ENCODE results near the gene IFT43.

The IFT43 gene

DNA sequence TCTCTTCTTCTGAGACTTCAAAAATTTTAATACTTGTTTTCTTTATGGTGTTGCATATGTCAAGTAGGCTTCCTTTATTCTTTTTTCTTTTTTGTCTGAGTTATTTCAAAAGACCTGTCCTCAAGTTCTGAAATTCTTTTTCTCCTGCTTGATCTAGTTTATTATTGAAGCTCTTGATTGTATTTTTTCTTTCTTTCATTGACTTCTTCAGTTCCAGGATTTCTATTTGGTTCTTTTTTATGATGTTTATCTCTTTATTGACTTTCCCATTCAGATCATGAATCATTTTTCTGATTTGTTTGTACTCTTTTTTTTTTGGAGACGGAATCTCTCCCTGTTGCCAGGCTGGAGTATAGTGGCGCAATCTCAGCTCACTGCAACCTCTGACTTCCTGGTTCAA lies 34.1 kb downstream of the IFT43 start:
- no peak for DNase-seq

DNA sequence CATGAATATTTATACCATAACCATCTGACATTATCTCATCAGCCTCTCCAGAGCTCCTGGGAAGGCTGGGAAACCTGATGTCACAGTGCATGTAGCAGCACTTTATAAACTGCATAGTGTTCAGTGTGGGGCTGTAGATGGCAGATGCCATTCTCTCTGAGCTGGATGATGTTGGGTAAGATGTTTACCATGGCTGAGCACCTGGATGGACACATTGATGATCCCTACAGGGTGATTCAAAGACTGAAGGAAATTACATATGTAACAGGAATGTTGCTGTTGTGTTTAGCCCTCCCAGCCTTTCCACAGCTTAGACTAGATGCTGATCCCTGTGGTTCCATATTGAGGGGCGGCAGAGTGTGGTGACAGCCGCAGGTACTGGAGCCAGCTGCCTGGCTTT lies 37.4 kb downstream of the IFT43 start:
- no peak for DNase-seq

DNA sequence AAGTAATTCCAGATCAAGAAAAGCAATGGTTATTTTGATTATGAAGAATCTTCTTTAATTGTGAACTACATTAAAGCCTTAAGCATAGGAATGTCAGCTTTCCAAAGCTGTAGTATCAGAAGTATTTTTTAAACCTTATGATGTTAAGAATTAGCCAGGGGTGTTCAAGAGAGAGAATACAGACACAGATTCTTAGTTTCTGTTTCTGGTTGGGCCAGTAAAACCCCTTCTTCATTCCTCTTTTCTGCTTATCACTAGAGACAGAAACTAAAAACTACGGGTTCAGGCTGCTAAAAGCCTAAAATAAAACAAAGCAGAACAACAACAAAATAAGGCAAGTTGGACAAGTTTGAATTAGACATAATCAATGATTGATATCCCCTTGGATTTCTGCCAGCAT lies 38.2 kb downstream of the IFT43 start:
- DNase-seq, result no peak

DNA sequence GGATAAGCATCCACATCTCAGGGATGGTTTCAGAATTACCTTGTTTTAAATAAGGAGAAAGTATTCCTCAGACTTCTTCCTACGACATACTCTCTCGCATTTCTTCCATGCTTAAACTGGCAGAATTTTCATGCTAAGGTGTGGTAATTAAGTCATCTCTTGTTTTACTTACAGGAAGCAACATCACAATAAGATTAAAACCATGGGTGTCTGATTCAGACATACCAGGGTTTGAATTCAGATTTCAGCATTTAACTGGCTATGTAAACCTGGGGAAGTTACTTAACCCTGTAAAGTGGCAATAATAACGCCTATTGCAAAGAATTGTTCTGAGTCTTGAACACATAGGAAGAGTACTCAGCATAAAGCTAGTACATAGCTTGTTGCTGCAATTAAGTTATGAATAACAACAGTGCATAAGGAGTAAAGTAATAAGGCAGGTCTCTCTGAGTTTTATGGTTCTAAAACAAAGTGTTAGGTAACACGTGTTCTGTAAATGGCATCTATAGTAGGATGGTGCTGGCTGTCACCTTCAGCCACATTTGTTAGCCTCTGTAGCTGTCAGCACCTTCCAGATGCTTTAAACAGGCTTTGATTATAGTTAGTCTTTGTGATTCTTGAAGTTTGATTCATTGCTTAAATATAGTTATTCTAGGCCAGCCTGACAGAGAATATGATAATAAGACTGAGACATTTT lies 38.8 kb downstream of the IFT43 start:
- DNase-seq, result no peak

GRCh38 chr14:76034566-76034965 lies 49.0 kb downstream of the IFT43 start:
- no peak for DNase-seq

DNA sequence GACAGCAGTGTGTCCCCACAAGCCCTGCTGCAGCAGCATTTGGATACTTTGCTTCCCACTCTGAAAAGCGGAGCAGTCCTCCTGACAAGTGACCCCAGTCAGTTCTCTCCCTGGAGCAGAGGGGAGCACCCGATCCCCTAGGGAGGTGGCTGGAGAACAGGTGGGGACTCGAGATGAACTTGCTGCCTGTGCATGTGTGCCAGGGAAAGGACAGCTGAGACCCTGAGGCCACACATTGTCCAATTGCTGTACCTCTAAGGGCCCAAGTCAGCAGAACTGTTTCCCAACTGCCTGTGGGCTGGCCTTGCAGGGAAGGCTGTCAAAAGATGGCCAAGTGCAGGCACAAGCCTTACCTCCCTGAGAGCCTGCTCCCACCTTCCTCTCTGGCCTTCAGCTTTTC lies 55.1 kb downstream of the IFT43 start:
- no peak for DNase-seq

GRCh38 chr14:76045773-76046172 lies 60.2 kb downstream of the IFT43 start:
- DNase-seq, result no peak

- DNase-seq, result no peak
Measured at GRCh38 chr14:76050250-76050649, 64.7 kb downstream of the IFT43 start.

GRCh38 chr14:76050797-76051392 lies 65.3 kb downstream of the IFT43 start:
- DNase-seq, result peak; percentile 33

- no peak for DNase-seq
Measured at GRCh38 chr14:76051717-76052465, 66.3 kb downstream of the IFT43 start.

DNA sequence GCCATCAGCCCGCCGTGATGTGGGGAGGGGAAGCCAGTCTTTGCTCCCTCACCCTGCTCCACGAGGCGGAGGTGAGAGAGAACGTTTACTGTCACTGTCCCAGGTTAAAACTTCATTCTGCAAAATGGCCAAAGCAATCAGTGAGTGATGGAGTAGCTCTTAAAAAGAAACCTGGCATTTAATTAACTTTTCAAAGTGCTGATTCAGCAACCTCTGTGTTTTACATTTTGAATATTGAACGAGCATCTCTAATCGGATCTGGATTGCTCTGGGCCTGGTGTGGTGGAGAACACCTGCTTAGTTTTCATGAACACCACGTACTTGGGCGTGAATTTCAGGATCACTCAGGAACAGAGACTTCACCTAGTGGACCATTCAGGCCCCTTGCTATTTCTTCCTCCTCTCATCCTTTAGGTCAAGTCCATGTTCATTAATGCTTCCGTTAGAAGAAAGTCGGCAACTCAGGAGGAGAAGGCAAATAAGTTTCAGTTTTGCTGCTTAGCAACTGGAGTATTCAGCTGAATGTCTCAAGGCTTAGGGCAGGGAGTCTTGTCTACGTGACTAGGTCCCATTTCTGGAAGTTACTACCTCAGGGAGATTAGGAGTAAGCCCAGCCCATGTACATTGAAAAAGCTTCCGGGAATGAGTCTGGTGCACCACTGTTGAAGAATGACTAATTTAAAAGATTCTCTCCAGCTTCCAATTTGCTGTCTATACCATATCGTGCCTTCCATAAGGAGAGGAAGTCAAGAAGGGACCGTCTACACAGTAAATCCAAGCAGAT lies 68.2 kb downstream of the IFT43 start:
- no peak for DNase-seq

DNA sequence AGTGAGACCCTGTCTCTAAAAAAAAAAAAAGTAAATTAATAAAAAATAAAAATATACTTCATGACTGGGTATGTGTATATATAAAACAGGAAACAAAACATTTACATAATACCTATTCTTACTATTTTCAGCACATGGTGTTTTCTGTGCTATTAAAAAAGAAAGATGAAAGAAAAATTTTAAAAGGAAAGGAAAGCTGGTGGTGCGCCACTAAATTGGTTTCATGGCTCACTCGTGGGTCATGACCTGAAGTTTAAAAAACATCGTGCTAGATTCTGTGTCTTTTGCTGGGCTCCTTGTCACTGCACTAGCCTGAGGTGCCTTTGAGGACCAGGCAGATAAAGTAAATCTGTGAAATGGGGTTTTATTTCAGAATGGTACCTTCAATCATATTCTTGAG lies 69.8 kb downstream of the IFT43 start:
- no peak for DNase-seq

DNA sequence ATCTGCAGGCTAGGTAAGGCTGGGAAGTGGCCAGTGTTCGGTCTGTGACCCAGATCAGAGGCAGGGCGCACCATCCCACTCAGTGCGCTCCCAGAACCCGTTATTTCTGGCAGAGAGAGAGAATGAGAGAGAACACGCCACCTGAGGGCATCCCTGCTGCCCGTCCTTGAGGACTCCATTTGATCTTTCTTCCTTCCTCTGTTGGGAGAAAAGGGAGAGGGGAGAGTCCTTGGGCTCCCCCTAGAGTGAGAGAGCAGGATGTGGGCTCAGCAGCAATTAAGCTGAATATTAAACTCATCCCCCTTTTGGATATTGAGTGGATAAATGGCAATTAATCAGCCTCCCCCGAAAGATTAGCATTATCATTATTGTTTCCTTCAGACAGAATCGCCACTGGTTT lies 70.6 kb downstream of the IFT43 start:
- no peak for DNase-seq

GRCh38 chr14:76057914-76058313 lies 72.4 kb downstream of the IFT43 start:
- no peak for DNase-seq

DNA sequence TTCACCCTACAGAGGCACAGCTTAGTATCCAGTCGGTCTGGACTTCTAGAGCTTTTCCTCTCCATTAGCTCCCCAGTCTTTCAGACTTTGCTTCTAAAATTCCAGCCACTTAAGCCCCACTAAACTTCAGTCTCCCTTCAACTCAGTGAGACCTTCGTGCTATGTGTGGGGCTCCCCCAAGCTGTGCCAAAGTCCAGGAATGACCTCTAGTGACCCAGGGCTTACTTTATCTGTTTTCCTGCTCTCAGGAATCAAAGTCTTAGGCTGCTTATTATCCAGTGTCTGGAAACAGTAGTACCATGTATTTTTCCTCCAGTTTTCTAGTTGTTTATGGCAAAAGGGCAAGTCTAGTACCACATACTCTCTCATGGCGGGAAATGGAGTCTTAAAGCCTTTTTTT lies 77.8 kb downstream of the IFT43 start:
- no peak for DNase-seq

DNA sequence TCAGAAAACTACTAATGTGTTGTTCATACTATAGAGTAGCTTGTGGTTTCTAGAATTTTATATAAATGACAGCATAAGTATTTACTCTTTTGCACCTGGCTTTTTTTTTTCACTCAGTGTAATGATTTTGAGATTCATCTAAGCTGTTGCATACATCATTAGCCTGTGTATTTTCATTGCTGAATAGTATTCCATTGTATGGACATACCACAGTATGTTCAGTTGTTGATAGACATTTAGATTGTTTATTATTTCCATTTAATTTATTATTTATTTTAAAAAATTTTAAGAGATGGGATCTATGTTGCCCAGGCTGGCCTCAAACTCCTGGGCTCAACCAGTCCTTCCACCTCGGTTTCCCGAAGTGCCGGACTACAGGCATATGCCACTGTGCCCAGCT lies 80.0 kb downstream of the IFT43 start:
- no peak for DNase-seq

DNA sequence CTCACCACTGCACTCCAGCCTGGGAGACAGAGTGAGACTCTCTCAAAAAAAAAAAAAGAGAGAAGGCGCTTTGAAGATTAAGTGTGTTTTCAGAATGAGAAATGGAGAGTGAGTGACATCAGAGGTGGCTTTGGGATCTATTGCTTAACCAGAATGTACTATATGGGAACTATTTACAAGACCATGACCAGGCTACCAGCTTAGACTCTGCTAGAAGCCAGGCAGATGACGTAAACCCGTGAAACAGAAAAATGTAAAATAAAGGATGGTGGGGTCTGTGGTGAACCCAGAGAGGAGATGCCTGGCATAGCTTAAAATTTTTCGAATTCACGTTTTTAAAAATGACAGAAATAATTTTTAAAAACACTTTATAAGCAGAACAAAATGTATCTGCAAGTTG lies 82.0 kb downstream of the IFT43 start:
- no peak for DNase-seq

DNA sequence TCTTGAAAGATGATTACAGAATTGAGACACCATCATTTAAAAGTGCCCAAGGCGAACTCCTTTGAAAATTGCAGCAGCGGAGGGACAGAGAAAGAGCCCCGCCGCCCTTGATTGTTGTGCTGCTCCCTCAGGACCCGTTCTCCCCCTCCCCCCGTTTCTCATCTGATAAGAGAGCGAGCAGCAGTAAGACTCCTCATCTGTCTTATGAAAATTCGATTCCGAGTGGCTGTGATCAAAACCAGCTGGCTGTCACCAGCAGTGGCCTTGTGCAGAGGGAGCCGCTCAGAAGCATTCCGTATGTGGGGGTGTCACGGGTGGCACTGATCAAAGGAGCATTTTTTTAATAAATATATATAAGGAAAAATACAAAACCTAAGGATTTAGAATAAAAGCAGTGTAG lies 88.2 kb downstream of the IFT43 start:
- DNase-seq, result no peak

- DNase-seq, result no peak
Measured at GRCh38 chr14:76077340-76077739, 91.8 kb downstream of the IFT43 start.

DNA sequence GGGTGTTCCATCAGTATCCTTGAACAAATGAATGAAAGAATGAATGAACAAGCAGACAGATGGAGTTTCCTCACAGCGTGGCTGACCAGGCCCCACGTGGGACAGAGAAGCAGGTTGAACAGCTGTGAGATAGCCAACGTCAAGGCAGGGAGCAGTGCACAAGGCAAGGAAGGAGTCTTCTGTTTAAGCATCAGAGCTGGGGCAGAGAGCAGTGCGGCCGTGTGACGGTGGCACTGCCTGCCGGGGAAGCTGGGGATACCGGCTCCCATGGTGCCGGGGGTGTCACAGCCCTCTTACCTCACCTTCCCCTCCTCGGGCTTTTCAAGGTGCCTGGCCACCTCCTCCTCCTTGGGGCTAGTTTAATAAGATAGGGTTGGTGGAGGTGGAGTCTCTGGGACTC lies 92.9 kb downstream of the IFT43 start:
- no peak for DNase-seq

DNA sequence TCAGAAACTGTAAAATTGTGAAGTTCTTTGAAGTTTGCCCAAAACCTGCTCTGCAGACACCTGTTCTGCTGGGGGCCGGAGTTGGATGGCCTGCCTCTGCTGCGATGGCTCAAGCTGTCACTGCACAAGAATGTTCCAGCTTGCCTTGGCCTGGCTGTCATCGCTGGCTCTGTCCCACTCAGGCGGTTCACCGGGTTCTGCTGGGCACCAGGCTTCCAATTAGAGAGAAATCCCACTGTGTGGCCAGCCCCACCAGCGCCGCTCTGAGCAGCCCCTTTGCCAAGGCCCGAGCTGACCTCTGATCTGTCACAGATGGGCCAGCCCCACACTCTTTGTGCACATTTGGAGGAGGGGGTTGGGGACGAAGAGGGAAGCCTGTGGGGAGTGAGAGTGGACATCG lies 94.5 kb downstream of the IFT43 start:
- DNase-seq, result no peak

GRCh38 chr14:76080471-76080870 lies 94.9 kb downstream of the IFT43 start:
- no peak for DNase-seq

DNA sequence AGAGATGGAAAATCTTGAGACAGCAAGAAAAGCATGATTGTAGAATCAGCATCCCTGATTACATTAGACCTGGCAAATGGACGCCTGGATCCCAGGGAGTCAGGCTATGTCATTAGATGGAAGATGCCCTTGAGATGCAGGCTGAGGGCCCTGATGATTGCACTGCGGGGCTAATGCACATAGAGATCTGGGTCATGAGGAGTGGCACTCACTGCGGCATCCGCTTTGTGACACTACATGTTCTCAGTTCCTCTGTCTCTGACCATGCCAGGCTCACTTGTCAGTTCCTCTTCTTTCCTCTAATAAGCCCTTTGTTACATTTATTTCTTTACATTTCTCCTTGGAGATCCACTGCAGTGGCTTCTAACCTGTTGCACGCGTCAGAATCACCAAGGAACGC lies 96.1 kb downstream of the IFT43 start:
- DNase-seq, result no peak

Measured in stimulated activated CD4-positive, alpha-beta T cell treated with anti-CD3 and anti-CD28 coated beads, Interleukin-12 subunit alpha, Interleukin-12 subunit beta, amount 100 ng/mL, for 4 hours (primary cell).